Measurements from ENCODE around the gene SORCS2. TPM values are rescaled to one million over a fixed set of nuclear protein-coding genes. Genes with fewer than 3 reads are reported as not detected.

The SORCS2 gene
- total and polyA plus RNA-seq, 2 of the 13 experiments (the other 11 are each of a cell fraction or from before 2014, with no cell fraction given), result 0.82 to 1.0 TPM

DNA sequence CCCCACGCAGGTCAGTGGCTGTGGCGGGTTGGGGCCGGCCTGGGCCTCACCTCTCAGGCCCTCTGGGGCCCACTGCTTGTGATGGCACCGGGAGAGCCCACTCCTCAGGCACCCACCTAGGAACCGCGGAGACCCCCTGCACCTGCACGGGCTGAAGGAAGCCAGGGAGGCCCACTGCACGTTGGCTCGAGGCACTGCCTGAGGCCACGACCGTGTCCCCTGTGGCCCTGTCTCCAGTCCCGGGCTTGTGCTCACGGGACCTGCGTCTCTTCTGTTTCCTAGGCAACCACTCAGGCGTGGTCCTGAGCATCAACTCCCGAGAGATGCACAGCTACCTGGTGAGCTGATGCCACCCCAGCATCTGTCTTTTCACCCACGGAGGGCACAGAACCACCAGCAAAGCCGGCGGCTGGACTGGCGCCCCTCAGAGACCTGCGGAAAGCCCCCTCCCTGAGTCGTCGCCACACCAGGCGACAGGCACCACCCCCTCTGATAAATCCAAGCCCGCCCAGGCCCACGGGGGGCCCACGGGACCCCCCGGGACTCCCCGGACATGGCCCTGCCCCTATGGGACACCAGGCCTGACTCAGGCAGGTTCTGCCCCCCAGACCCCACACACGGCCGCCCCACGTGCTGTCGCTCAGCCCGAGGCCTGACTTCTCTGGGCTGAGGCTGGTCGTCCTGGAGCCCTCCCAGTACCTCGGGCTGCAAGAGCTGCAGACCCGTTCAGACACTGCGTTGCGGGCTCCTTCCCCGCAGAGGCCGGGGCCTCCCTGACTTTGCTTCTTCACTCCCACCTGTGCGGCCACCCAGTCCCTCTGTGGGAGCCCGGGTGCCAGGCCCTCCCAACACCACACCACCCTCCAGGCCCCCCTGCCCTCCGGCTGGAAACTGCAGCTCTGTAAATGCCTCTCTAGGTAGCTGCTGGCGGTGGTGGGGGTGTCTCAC, 547.9 kb downstream of the SORCS2 start:
- H3K27me3 ChIP-seq (ENCODE audit: control insufficient read depth in 1 of 2, insufficient read depth in 2 of 2, low read length in 2 of 2), result no peaks in the 10 kb centered on the region
- H3K79me2 ChIP-seq (ENCODE audit: insufficient read depth, low read length), result no peaks in the 10 kb centered on the region
- WGBS (ENCODE audit: low lambda C conversion rate), result 91% methylated on average over 20 of the region's 45 CpGs
- H3K4me3 ChIP-seq (replicated peaks in 1 of 3; ENCODE audit: insufficient read depth in 1 of 3, low read depth in 2 of 3, low read length in 3 of 3), result no peak overlapping the region
- FAIRE-seq, result no peak
- no peak overlapping the region for H3K27ac ChIP-seq (ENCODE audit: extremely low read length, insufficient read depth, low read length)
- DNase-seq (ENCODE audit: low spot score), result no peak
- ChIA-PET POLR2A (no interaction called here), CTCF (ENCODE audit: low intra/inter-chr PET ratio, low total read pairs) (no interaction called here)
- TF ChIP-seq FOXP1 (IDR thresholded peaks at IDR 0.05) (no peak), FOXP1 (CRISPR knock-in tag; IDR thresholded peaks at IDR 0.05) (no peak), ZNF644 (CRISPR knock-in tag; IDR thresholded peaks at IDR 0.05; ENCODE audit: low read depth) (no peak), ZNF34 (CRISPR knock-in tag; IDR thresholded peaks at IDR 0.05; ENCODE audit: borderline replicate concordance) (no peak)
- TF ChIP-seq, protein P1, sequence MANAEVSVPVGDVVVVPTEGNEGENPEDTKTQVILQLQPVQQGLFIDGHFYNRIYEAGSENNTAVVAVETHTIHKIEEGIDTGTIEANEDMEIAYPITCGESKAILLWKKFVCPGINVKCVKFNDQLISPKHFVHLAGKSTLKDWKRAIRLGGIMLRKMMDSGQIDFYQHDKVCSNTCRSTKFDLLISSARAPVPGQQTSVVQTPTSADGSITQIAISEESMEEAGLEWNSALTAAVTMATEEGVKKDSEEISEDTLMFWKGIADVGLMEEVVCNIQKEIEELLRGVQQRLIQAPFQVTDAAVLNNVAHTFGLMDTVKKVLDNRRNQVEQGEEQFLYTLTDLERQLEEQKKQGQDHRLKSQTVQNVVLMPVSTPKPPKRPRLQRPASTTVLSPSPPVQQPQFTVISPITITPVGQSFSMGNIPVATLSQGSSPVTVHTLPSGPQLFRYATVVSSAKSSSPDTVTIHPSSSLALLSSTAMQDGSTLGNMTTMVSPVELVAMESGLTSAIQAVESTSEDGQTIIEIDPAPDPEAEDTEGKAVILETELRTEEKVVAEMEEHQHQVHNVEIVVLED (CRISPR knock-in tag; IDR thresholded peaks at IDR 0.05; ENCODE audit: borderline replicate concordance), result no peak
- no peaks in the 10 kb centered on the region for H3K36me3 ChIP-seq (replicated peaks in 1 of 2; ENCODE audit: control insufficient read depth in 1 of 2, insufficient read depth in 2 of 2, low read length in 2 of 2)
- no peaks in the 10 kb centered on the region for H4K20me1 ChIP-seq (ENCODE audit: insufficient read depth, low read length)
- intact Hi-C loops (cut with micrococcal nuclease; ENCODE audit: unreplicated experiment) (no loop called here), in situ Hi-C loops (cut with HindIII; ENCODE audit: extremely low pct_ligation_motif_present, low pct_unique_long_range_greater_than_20kb) (no loop called here)
- H3K9me3 ChIP-seq (ENCODE audit: low read length), result no peaks in the 10 kb centered on the region
- BruUV-seq (replicated peaks), result no TSS peak
- no peak overlapping the region for H3K4me2 ChIP-seq (ENCODE audit: low read depth, low read length)
- H3K4me1 ChIP-seq (ENCODE audit: insufficient read depth, low read length), result peaks cover 13% of the 10 kb centered on the region
- no peak overlapping the region for H3K9ac ChIP-seq (ENCODE audit: insufficient read depth, low read depth, low read length)
- ATAC-seq, result no peak
- no peak overlapping the region for H2AFZ ChIP-seq (ENCODE audit: low read length)

DNA sequence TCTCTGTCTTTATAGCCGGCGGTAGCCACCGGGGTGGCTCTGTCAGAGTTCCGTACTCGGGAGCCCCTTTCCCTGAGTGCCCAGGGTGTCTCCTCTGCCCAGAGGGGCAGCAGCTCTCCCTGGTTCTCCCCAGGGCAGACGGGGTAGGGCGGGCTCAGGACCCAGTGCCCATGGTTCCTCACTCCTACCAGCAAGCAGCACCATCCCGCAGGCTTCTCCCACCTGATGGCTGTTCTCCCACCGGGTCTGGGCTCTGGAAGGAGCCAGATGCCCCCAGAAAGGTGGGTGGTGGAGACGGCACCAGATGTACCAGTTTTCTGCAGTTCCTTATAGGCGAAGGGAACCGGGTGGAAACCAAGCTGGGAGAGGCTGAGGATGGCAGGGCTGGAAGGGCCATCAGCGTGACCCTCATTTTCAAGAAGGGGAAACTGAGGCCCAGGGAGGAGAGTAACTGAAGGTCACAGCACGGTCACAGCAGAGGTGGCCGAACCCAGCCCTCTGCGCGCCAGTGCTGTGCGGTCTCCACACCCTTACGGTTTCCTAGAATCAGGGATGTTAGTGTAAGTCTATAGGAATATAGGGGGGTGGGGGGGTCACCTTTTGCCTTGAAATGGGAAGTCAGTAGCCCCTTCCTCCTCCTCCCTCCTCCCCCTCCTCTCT, 548.7 kb downstream of the SORCS2 start:
- TF ChIP-seq, protein P2, sequence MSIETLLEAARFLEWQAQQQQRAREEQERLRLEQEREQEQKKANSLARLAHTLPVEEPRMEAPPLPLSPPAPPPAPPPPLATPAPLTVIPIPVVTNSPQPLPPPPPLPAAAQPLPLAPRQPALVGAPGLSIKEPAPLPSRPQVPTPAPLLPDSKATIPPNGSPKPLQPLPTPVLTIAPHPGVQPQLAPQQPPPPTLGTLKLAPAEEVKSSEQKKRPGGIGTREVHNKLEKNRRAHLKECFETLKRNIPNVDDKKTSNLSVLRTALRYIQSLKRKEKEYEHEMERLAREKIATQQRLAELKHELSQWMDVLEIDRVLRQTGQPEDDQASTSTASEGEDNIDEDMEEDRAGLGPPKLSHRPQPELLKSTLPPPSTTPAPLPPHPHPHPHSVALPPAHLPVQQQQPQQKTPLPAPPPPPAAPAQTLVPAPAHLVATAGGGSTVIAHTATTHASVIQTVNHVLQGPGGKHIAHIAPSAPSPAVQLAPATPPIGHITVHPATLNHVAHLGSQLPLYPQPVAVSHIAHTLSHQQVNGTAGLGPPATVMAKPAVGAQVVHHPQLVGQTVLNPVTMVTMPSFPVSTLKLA (IDR thresholded peaks at IDR 0.05), result no peak
- no peak for TF ChIP-seq ATM (IDR thresholded peaks at IDR 0.05; ENCODE audit: borderline replicate concordance)
- no peak for TF ChIP-seq ZNF431 (CRISPR knock-in tag; IDR thresholded peaks at IDR 0.05; ENCODE audit: borderline replicate concordance, low read depth)
- ATAC-seq (no peak), FAIRE-seq (no peak), DNase-seq (ENCODE audit: low spot score) (no peak)
- Histone ChIP-seq H4K20me1 (ENCODE audit: insufficient read depth, low read length) (no peaks in the 10 kb centered on the region), H3K9me3 (ENCODE audit: low read length) (no peaks in the 10 kb centered on the region), H3K9ac (ENCODE audit: insufficient read depth, low read depth, low read length) (no peak overlapping the region), H3K79me2 (ENCODE audit: insufficient read depth, low read length) (no peaks in the 10 kb centered on the region), H3K36me3 (replicated peaks in 1 of 2; ENCODE audit: control insufficient read depth in 1 of 2, insufficient read depth in 2 of 2, low read length in 2 of 2) (no peaks in the 10 kb centered on the region), H3K4me3 (replicated peaks in 1 of 3; ENCODE audit: insufficient read depth in 1 of 3, low read depth in 2 of 3, low read length in 3 of 3) (no peak overlapping the region), H2AFZ (ENCODE audit: low read length) (no peak overlapping the region), H3K4me2 (ENCODE audit: low read depth, low read length) (no peak overlapping the region), H3K27me3 (ENCODE audit: control insufficient read depth in 1 of 2, insufficient read depth in 2 of 2, low read length in 2 of 2) (no peaks in the 10 kb centered on the region), H3K4me1 (ENCODE audit: insufficient read depth, low read length) (peaks cover 13% of the 10 kb centered on the region), H3K27ac (ENCODE audit: extremely low read length, insufficient read depth, low read length) (no peak overlapping the region)
- ChIA-PET CTCF (ENCODE audit: low intra/inter-chr PET ratio, low total read pairs) (no interaction called here), POLR2A (no interaction called here)
- in situ Hi-C loops (cut with HindIII; ENCODE audit: extremely low pct_ligation_motif_present, low pct_unique_long_range_greater_than_20kb) (no loop called here), intact Hi-C loops (cut with micrococcal nuclease; ENCODE audit: unreplicated experiment) (no loop called here)
- WGBS (ENCODE audit: low lambda C conversion rate), result 82% methylated on average over 15 of the region's 19 CpGs
- BruUV-seq (replicated peaks), result no TSS peak
